Keratinocyte (primary cell): ENCODE measurements around the gene KAZALD1.
A peak's percentile ranks its signal among the peaks of the same experiment; 100 is the strongest.

Experiments used
- CTCF ChIP-seq, 3 experiments: IDR thresholded peaks in 1 of 3; conservative IDR thresholded peaks in 1 of 3; optimal IDR thresholded peaks in 1 of 3; 2 replicates in 2 of 3; 3 replicates in 1 of 3; pipeline versions ENCODE3 to v1.5.1; 2011; ENCODE audit warnings: low read length in 3 of 3, mild to moderate bottlenecking in 3 of 3, moderate library complexity in 2 of 3, control low read depth in 1 of 3, inconsistent platforms in 1 of 3; ENCODE audit not compliant: insufficient read depth in 2 of 3; ENCODE audit errors: extremely low read depth in 1 of 3
- EZH2 ChIP-seq: IDR thresholded peaks from one replicate; pipeline ENCODE4 v1.6.1; 2012; ENCODE audit warnings: inconsistent platforms, mild to moderate bottlenecking, low read length, moderate library complexity

GRCh38 chr10:101101372-101101881 is 39.6 kb downstream of the KAZALD1 start:
- peak in 1 of 3 experiments; percentile 8 for TF ChIP-seq CTCF (optimal IDR thresholded peaks at IDR 0.05 in 1 of 3, IDR thresholded peaks at IDR 0.05 in 1 of 3, conservative IDR thresholded peaks at IDR 0.05 in 1 of 3; ENCODE audit: extremely low read depth in 1 of 3, insufficient read depth in 2 of 3, low read length in 3 of 3)
- TF ChIP-seq EZH2, result no peak
